Measurements from ENCODE around the gene TGM6. TPM values are rescaled to one million over a fixed set of nuclear protein-coding genes. Genes with fewer than 3 reads are reported as not detected.

The TGM6 gene
- total RNA-seq, 1 donor from 2014 or later = not detected

- TF ChIP-seq CTCF (conservative IDR thresholded peaks at IDR 0.05) = no peak
- Mint-ChIP-seq H3K4me1 (no peaks in the 10 kb centered on the region), H3K27ac (ENCODE audit: unreplicated experiment) (peak overlapping the region; percentile 58), H3K36me3 (ENCODE audit: low read depth) (no peaks in the 10 kb centered on the region), H3K9me3 (no peaks in the 10 kb centered on the region), H3K4me3 (no peak overlapping the region), H3K27me3 (ENCODE audit: low read depth) (peaks cover 6% of the 10 kb centered on the region)
- no peak for DNase-seq (ENCODE audit: low read depth, low spot score)
These were observed 2.1 kb downstream of the TGM6 start for GRCh38 chr20:2382833-2383232.

- Mint-ChIP-seq H3K9me3 (no peaks in the 10 kb centered on the region), H3K4me3 (no peak overlapping the region), H3K27ac (ENCODE audit: unreplicated experiment) (no peak overlapping the region), H3K36me3 (ENCODE audit: low read depth) (no peaks in the 10 kb centered on the region), H3K4me1 (no peaks in the 10 kb centered on the region), H3K27me3 (ENCODE audit: low read depth) (peaks cover 9% of the 10 kb centered on the region)
- TF ChIP-seq CTCF (conservative IDR thresholded peaks at IDR 0.05) = no peak
- DNase-seq (ENCODE audit: low read depth, low spot score) = no peak
These were observed 4.3 kb downstream of the TGM6 start for GRCh38 chr20:2385026-2385425.

DNA sequence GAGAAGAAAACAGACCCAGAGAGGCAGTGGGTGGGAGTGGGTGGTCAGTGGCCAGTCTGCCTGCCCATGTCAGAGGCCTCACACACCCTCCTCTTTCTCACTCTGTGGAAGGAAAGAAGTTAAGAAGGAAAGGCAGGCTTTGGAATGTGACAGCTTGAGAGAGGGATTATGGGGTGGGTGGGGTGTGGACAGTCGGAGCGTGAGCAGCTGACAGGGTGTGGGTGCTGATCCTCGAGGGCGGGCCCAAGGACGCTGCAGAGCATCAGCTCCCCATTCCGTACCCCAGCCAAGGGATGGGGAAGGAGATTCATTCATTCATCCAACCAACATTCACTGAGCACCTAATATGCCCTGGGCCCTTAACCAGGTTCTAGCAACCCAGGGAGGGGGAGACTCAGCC, 4.8 kb downstream of the TGM6 start:
- no peak for DNase-seq (ENCODE audit: low read depth, low spot score)
- no peaks in the 10 kb centered on the region for H3K4me1 Mint-ChIP-seq
- H3K36me3 Mint-ChIP-seq (ENCODE audit: low read depth) = no peaks in the 10 kb centered on the region
- no peak overlapping the region for H3K4me3 Mint-ChIP-seq
- no peaks in the 10 kb centered on the region for H3K9me3 Mint-ChIP-seq
- peaks cover 9% of the 10 kb centered on the region for H3K27me3 Mint-ChIP-seq (ENCODE audit: low read depth)
- TF ChIP-seq CTCF (conservative IDR thresholded peaks at IDR 0.05) = no peak
- no peak overlapping the region for H3K27ac Mint-ChIP-seq (ENCODE audit: unreplicated experiment)

GRCh38 chr20:2386516-2387179, 5.9 kb downstream of the TGM6 start:
- H3K4me1 Mint-ChIP-seq = no peaks in the 10 kb centered on the region
- H3K4me3 Mint-ChIP-seq = no peak overlapping the region
- peaks cover 15% of the 10 kb centered on the region for H3K27me3 Mint-ChIP-seq (ENCODE audit: low read depth)
- DNase-seq (ENCODE audit: low read depth, low spot score) = no peak
- H3K36me3 Mint-ChIP-seq (ENCODE audit: low read depth) = no peaks in the 10 kb centered on the region
- no peaks in the 10 kb centered on the region for H3K9me3 Mint-ChIP-seq
- no peak for TF ChIP-seq CTCF (conservative IDR thresholded peaks at IDR 0.05)
- H3K27ac Mint-ChIP-seq (ENCODE audit: unreplicated experiment) = no peak overlapping the region

GRCh38 chr20:2387180-2387577, 6.5 kb downstream of the TGM6 start:
- peak; percentile 67 for TF ChIP-seq CTCF (conservative IDR thresholded peaks at IDR 0.05)
- no peaks in the 10 kb centered on the region for H3K9me3 Mint-ChIP-seq
- no peaks in the 10 kb centered on the region for H3K36me3 Mint-ChIP-seq (ENCODE audit: low read depth)
- no peaks in the 10 kb centered on the region for H3K4me1 Mint-ChIP-seq
- H3K4me3 Mint-ChIP-seq = no peak overlapping the region
- no peak overlapping the region for H3K27ac Mint-ChIP-seq (ENCODE audit: unreplicated experiment)
- peak; percentile 45 for DNase-seq (ENCODE audit: low read depth, low spot score)
- H3K27me3 Mint-ChIP-seq (ENCODE audit: low read depth) = peaks cover 18% of the 10 kb centered on the region

Measured in neural crest cell (in vitro differentiated cells).